Thoracic aorta (tissue), 2 donors: ENCODE measurements around the gene GLT8D1. TPM values are rescaled to one million over a fixed set of nuclear protein-coding genes. Genes with fewer than 3 reads are reported as not detected.

Experiments
- ATAC-seq: fragments of 150-250 bp; one replicate; pipeline ENCODE4 v1.8.0; 2017; ENCODE audit warnings: low read depth; ENCODE audit not compliant: insufficient number of reproducible peaks, low FRiP score
- DNase-seq: peaks from one replicate; pipeline ENCODE4 v3.0.0-alpha.2; 2020; ENCODE audit warnings: low spot score
- H3K27ac ChIP-seq, 2 donors: fragments of 200-600 bp; sonication (generic); 1 replicate in 1 of 2; 2 replicates in 1 of 2; pipeline ENCODE4 v1.5.1; 2016; ENCODE audit warnings: mild to moderate bottlenecking in 2 of 2, moderate library complexity in 2 of 2
- H3K27me3 ChIP-seq: fragments of 200-600 bp; sonication (generic); replicated peaks from 2 replicates; pipeline ENCODE4 v1.6.0; 2016; ENCODE audit warnings: mild to moderate bottlenecking; ENCODE audit not compliant: insufficient read depth
- H3K36me3 ChIP-seq: fragments of 200-600 bp; sonication (generic); one replicate; pipeline ENCODE4 v1.5.1; 2016
- H3K4me1 ChIP-seq, 2 donors: fragments of 200-600 bp; sonication (generic); 1 replicate in 1 of 2; 2 replicates in 1 of 2; pipeline versions ENCODE4 v1.5.1 to v1.6.0; 2016; ENCODE audit warnings: low read depth in 2 of 2, mild to moderate bottlenecking in 1 of 2; ENCODE audit not compliant: control insufficient read depth in 1 of 2
- H3K4me3 ChIP-seq: fragments of 200-600 bp; sonication (generic); 2 replicates; pipeline ENCODE4 v1.5.1; 2016; ENCODE audit warnings: mild to moderate bottlenecking
- H3K9me3 ChIP-seq: fragments of 200-600 bp; sonication (generic); 2 replicates; pipeline ENCODE4 v1.5.1; 2016
- total RNA-seq, 2 donors: library from RNA; depleted of rRNA; stranded (reverse); fragments of >200 nt; gene quantifications; one replicate each; pipeline versions ENCODE4 v1.1.0 to v1.2.3, GENCODE V29; 2016
- TF ChIP-seq, protein P1 (sequence below): fragments of 200-600 bp; sonication (generic); IDR thresholded peaks from one replicate; pipeline ENCODE4 v1.5.1; 2019; ENCODE audit warnings: antibody characterized with exemption

The GLT8D1 gene
- total RNA-seq, 2 donors from 2014 or later: 54.4 to 64.6 TPM

DNA sequence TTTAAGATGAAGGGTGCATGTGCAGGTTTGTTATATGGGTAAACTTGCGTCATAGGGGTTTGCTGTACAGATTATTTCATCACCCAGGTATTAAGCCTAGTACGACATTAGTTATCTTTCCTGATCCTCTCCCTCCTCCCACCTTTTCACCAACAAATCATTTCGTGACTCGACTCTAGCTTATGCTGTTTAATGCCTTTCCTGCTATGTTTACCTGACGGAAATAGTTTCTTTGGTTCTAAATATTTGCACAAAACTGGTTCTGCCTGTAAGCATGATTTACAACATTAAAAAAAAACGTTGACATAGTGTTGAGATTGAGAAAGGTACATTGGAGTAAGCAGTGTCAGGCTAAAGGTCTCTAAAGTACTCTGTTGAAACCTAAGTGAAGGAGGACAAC lies 17.3 kb downstream of the GLT8D1 start:
- no peak for ATAC-seq
- TF ChIP-seq, protein P1, sequence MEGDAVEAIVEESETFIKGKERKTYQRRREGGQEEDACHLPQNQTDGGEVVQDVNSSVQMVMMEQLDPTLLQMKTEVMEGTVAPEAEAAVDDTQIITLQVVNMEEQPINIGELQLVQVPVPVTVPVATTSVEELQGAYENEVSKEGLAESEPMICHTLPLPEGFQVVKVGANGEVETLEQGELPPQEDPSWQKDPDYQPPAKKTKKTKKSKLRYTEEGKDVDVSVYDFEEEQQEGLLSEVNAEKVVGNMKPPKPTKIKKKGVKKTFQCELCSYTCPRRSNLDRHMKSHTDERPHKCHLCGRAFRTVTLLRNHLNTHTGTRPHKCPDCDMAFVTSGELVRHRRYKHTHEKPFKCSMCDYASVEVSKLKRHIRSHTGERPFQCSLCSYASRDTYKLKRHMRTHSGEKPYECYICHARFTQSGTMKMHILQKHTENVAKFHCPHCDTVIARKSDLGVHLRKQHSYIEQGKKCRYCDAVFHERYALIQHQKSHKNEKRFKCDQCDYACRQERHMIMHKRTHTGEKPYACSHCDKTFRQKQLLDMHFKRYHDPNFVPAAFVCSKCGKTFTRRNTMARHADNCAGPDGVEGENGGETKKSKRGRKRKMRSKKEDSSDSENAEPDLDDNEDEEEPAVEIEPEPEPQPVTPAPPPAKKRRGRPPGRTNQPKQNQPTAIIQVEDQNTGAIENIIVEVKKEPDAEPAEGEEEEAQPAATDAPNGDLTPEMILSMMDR: no peak
- DNase-seq: no peak
- Histone ChIP-seq H3K27me3 (no peaks in the 10 kb centered on the region), H3K4me1 (peaks cover 19 to 30% of the 10 kb centered on the region in 2 donors), H3K27ac (no peak overlapping the region), H3K4me3 (no peak overlapping the region), H3K36me3 (peaks cover 57% of the 10 kb centered on the region), H3K9me3 (no peaks in the 10 kb centered on the region)

DNA sequence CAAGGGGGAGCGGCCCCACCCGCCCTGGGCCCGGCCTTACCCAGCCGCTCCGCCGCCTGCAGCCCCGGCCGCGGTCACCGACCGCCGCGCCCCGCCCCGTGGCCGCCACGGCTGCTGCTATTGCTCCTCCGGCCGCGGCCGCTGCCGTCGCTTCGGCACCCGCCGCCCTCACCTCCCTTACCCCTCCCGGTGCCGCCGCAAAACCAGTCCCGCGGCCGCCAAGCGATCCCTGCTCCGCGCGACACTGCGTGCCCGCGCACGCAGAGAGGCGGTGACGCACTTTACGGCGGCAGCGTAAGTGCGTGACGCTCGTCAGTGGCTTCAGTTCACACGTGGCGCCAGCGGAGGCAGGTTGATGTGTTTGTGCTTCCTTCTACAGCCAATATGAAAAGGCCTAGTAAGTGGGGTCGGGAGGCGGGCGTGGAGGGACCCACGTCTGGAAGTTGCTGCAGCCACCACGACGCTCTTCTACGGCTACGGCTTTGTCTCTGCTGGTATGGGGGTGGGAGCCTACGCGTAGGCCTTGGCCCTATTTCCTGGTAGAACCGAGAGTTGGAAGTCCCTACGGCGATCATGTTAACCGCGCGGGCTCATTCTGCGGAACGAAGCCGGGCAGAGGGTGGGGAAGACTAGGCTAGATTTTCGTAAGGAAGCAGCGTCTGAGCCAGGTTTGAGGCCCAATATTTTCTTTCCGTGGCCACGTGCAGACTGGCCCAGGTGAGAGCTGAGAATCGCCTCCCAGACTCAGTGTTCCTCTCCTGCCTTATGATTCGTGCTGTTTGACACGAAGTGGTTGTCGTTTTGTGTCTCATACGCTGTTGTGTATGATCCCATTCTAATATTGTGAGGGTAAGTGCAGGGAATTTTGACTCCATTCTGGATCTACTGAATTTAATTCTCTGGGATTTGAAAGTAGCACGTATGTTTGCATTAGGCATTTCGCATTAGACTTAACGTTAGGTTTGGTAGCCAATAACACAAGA lies 19.6 kb downstream of the GLT8D1 start, which contains the start of the genes GNL3 and PBRM1:
Gene GNL3, plus strand, starts transcription at position 324 of the 983 bp plus-strand sequence. Its CDS starts 61 bp downstream, at position 385.
Gene PBRM1, minus strand, starts transcription at position 205 of the 983 bp plus-strand sequence.
- DNase-seq: peak; percentile 61

DNA sequence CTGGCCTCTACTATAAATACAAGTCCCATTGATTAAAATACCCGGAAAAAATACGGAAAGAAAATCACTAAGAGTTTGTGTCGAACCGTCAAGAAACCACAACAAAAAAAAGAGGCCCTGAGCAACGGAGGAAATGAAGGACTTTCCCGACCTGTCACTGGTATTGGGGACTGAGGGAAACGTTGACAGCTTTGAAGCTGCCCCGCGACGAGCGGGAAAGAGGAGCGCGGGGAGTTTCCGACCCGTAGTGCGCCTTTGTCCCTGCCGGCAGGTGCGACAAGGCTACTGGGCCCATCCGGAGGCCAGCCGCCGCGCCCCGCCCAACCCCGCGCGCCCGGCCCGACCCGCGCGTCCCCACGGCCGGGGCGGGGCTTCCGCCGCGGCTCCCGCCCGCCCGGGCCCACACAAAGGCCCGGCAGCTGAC lies 20.3 kb downstream of the GLT8D1 start:
- ATAC-seq (peak; percentile 83), DNase-seq (peak; percentile 12)
- H3K9me3 ChIP-seq: no peaks in the 10 kb centered on the region
- TF ChIP-seq, protein P1: no peak
- H3K27ac ChIP-seq: peak overlapping the region; percentile 92 to 93
- H3K4me3 ChIP-seq: peak overlapping the region; percentile 82
- H3K27me3 ChIP-seq: no peaks in the 10 kb centered on the region
- peaks cover 22 to 53% of the 10 kb centered on the region in 2 donors for H3K4me1 ChIP-seq
- peaks cover 30% of the 10 kb centered on the region for H3K36me3 ChIP-seq

More for the DNA sequence above, 19.6 kb downstream of the GLT8D1 start, which contains the start of the genes GNL3 and PBRM1:
- Histone ChIP-seq H3K4me3 (peak within 1 kb of the TSS; percentile 82), H3K27ac (peak within 1 kb of the TSS; percentile 92 to 93), H3K4me1 (peaks cover 22 to 53% of the 10 kb centered on the region in 2 donors), H3K9me3 (no peaks in the 10 kb centered on the region), H3K36me3 (peaks cover 37% of the 10 kb centered on the region), H3K27me3 (no peaks in the 10 kb centered on the region)
- TF ChIP-seq, protein P1: peak; percentile 16
- ATAC-seq: peak; percentile 89

DNA sequence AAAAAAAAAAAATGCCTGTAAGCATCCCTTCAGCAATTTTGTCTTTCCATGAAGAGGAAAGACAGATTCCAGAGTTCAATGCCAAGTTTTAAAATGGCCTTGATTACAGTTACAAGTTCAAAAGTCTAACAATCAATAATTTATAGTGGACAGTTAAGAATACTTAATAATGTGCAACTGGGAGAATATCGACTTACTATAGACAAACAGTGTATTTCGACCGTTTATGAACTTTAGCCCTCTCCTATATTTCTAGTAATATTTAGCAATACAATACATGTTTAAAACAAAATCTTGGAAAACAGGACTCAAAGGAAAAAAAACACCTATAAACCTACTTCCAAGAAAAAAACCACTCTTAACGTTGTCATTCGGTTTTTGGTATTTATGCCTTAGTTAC lies 21.4 kb downstream of the GLT8D1 start:
- DNase-seq (no peak), ATAC-seq (no peak)
- TF ChIP-seq, protein P1: no peak
- Histone ChIP-seq H3K4me1 (peaks cover 22 to 53% of the 10 kb centered on the region in 2 donors), H3K9me3 (no peaks in the 10 kb centered on the region), H3K27ac (peak overlapping the region in 1 of 2 donors; percentile 92), H3K4me3 (no peak overlapping the region), H3K36me3 (peaks cover 22% of the 10 kb centered on the region), H3K27me3 (no peaks in the 10 kb centered on the region)

DNA sequence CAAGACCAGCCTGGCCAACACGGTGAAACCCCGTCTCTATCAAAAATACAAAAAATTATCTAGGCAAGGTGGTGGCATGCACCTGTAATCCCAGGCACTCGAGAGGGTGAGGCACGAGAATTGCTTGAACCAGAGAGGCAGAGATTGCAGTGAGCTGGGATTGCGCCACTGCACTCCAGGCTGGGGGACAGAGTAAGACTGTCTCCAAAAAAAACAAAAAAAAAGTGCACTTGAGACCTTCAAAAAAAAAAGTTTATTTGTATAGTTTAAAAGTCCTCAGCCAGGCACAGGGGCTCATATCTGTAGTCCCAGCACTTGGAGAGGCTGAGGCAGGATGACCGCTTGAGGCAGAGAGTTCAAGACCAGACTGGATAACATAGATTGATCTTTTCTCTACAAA lies 22.0 kb downstream of the GLT8D1 start:
- DNase-seq: no peak
- H3K4me1 ChIP-seq: peaks cover 22 to 53% of the 10 kb centered on the region in 2 donors
- H3K4me3 ChIP-seq: no peak overlapping the region
- TF ChIP-seq, protein P1: no peak
- H3K9me3 ChIP-seq: no peaks in the 10 kb centered on the region
- peaks cover 22% of the 10 kb centered on the region for H3K36me3 ChIP-seq
- no peak for ATAC-seq
- H3K27me3 ChIP-seq: no peaks in the 10 kb centered on the region
- no peak overlapping the region for H3K27ac ChIP-seq
